Activated CD4-positive, alpha-beta T cell treated with anti-CD3 and anti-CD28 coated beads for 4 hours (primary cell): ENCODE data around the gene WWOX.
"Not testable (repeated sequence)": the region's sequence is repeated elsewhere in the genome, so short reads cannot be mapped to it uniquely, and the experiment has no call there.

Experiments used
- DNase-seq, 2 donors: peaks; one replicate each; pipeline ENCODE4 v3.0.0-alpha.2; 2020

WWOX gene

GRCh38 chr16:78099271-78100111 is at the start of gene WWOX:
WWOX (plus strand) TSS chr16:78099654.
- DNase-seq = peak; percentile 93 to 94

- no peak for DNase-seq
Observed at GRCh38 chr16:78050734-78051400, 48.6 kb upstream of the WWOX start.

DNA sequence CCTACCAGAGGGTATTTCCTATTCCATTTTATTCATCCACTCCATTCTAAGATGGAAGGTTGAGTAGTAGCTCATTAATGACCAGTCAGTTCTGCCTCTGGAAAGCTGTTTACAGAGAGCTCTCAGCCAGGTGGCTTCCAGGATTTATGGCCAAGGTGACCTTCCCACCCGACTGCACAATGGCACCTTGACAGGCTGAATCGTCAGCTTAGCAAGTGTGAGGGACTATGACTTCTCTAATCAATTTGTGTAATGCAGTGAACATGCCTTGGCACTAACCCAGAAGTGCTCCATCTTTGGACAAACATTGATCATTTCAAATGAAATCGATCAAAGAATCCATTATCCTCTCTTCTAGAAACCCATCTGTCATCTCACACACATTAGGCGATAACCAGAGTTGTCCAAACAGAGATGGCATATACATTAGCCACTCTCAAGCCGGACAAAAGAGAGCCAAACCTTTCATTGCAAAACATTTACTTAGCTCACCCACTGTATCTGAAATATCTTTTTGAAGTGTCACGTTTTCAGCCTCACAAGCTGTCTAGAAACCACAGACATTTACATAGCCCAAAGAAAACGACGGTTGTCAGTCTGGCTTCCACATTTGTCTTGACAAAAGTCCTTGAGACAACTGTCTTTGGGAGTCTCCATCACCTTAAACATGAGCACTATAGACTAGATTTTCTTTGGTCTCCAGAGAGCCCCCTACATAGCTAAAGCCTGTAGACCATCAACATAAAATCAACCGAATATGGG is 41.5 kb upstream of the WWOX start:
- no peak for DNase-seq

- not testable (repeated sequence) for DNase-seq
Observed at GRCh38 chr16:78059806-78060205, 39.6 kb upstream of the WWOX start.

DNA sequence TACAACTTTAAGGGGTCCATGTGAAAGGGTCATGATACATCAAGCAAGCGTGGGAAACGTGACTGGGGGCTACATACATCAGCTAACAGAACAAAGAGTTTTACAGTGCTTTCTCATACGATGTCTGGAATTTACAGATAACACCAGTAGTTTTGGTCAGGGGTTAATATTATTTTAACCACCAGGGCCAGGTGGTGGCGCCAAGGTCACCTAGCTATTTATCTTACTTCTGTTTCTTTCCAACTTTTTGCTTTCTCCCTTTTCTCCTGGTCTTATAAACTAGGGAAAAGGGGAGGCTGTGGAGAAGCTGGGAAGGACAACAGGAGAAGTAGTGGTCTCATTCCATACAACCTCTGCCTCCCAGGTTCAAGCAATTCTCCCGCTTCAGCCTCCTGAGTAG is 39.2 kb upstream of the WWOX start:
- DNase-seq = no peak

GRCh38 chr16:78060809-78061208 is 38.6 kb upstream of the WWOX start:
- DNase-seq = no peak

- no peak for DNase-seq
Observed at GRCh38 chr16:78065319-78065718, 34.1 kb upstream of the WWOX start.

DNA sequence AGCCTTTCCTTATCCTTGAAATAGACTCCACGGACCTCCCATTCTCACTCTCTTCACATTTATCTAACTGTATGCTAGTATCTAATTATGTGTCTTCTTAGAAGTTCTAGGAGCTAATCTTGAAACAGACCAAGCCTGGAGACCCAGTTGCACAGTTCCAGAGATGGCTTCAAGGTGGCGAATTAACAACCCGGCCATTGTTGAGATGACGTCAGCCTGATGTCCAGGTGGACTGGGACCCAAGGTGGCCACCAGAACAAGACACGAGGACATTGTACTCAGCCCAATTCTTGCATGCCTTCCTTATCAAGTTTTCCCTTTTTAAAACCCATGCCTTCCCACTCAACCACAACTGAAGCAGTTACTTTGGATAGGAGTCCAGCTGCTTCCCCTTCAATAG is 29.5 kb upstream of the WWOX start:
- no peak for DNase-seq

- DNase-seq = no peak
Observed at GRCh38 chr16:78072275-78072674, 27.2 kb upstream of the WWOX start.

GRCh38 chr16:78075800-78076199 is 23.7 kb upstream of the WWOX start:
- DNase-seq = no peak

GRCh38 chr16:78081341-78081740 is 18.1 kb upstream of the WWOX start:
- no peak for DNase-seq

DNA sequence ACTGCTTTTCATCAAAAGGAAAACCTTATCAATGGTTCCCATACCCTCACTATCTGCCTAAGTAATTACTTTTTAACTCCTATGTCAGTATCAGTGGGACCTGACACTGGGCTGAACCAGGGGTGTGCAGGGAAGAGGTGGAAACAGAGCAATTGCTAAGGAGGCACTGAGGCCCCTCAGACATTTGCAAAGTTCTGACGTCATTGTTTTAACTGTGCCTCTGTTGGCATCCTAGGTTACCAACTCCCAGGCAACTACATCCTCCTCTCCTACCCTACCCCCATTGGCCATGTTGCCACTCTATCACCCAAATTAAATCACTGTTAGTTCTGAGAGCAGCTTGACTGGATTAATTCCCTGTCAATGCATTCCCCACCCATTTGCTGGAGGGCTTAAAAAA is 8.0 kb upstream of the WWOX start:
- DNase-seq = no peak

- DNase-seq = no peak
Observed at GRCh38 chr16:78092758-78093157, 6.7 kb upstream of the WWOX start.

- no peak for DNase-seq
Observed at GRCh38 chr16:78094166-78094565, 5.3 kb upstream of the WWOX start.

- no peak for DNase-seq
Observed at GRCh38 chr16:78094998-78095397, 4.5 kb upstream of the WWOX start.

DNA sequence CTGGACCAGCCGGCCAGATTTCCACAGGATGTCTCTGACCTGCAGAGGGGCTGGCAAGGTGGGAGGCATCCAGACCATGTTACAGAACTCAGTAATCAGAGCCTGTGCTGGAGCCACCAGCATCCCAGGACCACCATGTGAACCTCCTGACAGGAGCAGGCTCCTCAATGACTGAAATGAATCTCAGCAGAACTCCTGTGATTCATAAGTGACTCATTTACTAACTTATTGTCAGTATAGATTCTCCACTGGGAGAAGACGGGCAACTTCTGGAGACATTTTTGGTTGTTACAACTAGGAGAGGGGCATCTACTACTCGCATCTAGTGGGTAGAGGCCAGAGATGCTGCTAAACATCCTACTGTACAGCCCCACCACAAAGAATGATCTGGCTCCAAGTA is 3.1 kb upstream of the WWOX start:
- no peak for DNase-seq

DNA sequence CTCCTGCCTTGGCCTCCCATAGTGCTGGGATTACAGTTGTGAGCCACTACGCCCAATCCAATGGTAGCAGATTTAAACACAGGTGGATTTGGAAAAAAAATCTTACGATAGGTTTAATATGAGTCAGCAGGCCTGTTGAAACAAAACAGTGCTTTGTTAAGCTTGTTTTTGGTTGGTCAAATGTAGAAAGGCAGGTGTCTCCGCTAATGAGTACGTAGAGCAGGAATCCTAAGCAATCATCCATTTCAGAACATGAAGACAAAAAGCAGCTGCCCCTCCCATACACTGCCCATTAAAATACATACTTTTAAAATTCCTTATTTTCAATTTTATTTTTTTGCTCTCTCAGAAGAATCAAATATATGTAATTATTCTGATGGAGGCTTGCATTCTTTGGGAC is 1.9 kb upstream of the WWOX start:
- no peak for DNase-seq

- no peak for DNase-seq
Observed at GRCh38 chr16:78098087-78098486, 1.4 kb upstream of the WWOX start.

- no peak for DNase-seq
Observed at GRCh38 chr16:78098595-78099270, 721 bp upstream of the WWOX start.

GRCh38 chr16:78100112-78100467 is 636 bp downstream of the WWOX start:
- DNase-seq = no peak

- no peak for DNase-seq
Observed at GRCh38 chr16:78102122-78102660, 2.7 kb downstream of the WWOX start.

DNA sequence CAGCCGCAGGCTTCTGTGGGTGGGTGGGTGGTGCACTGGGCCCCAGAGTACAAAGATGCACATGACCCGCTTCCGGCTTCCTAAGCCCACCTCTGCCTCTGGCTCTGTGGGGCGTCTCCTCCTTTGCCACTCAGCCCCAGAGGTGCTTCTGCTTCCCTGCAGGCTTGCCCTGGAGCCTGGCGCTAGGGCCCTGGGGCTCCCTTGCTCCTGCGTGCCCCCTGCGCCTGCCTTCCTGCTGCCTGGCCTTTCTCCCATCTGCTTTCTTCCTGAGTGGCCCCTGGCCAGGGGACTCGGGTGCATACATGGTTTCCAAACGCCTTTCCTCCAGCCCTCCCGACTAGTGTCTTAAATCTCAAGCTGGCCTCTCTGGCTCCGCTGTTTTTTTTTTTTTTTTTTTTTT is 3.4 kb downstream of the WWOX start:
- DNase-seq = no peak

- no peak for DNase-seq
Observed at GRCh38 chr16:78105517-78105916, 6.1 kb downstream of the WWOX start.
